H1 (cell line): ENCODE measurements around the gene SV2B. TPM values are rescaled to one million over a fixed set of nuclear protein-coding genes. Genes with fewer than 3 reads are reported as not detected.

ENCODE experiments used
- FOSL1 ChIP-seq: IDR thresholded peaks from 2 replicates; pipeline ENCODE4 v1.6.1; 2011; ENCODE audit warnings: mild to moderate bottlenecking, low read depth, low read length, moderate library complexity; ENCODE audit not compliant: insufficient read depth
- JUND ChIP-seq: IDR thresholded peaks from 2 replicates; pipeline ENCODE4 v1.6.1; 2011; ENCODE audit warnings: mild to moderate bottlenecking, improper control_type of control experiment, low read length
- RAD21 ChIP-seq, 2 experiments: IDR thresholded peaks in 1 of 2; conservative IDR thresholded peaks in 1 of 2; 2 replicates each; pipeline ENCODE4 v1.6.1; 2011; ENCODE audit warnings: low read depth in 2 of 2, low read length in 2 of 2, improper control_type of control experiment in 1 of 2, inconsistent platforms in 1 of 2, mild to moderate bottlenecking in 1 of 2, moderate library complexity in 1 of 2
- polyA plus RNA-seq, 7 experiments: library from polyadenylated mRNA; depleted of rRNA in 3 of 7; stranded (reverse) in 5 of 7; unstranded in 2 of 7; fragments of >200 nt in 5 of 7; fragments of 200-250 nt in 2 of 7; gene quantifications; 1 replicate in 5 of 7; 2 replicates in 1 of 7; 4 replicates in 1 of 7; pipeline versions ENCODE4 v1.2.1 to v1.2.3, GENCODE V29; 2011 to 2013; ENCODE audit warnings: missing spikeins in 2 of 7, mixed read lengths in 2 of 7
- total RNA-seq: library from RNA; stranded (reverse); fragmentation: NEBNext Ultra II Directional; extraction: Animal tissue kit (Norgen Biotek cat#: 25700); gene quantifications from 2 replicates; pipeline ENCODE4 v1.2.1, GENCODE V29; 2021

The SV2B gene
- total and polyA plus RNA-seq, 2 of the 8 experiments (the other 6 are each of a cell fraction or from before 2014, with no cell fraction given), result 0.09 to 0.20 TPM

- TF ChIP-seq RAD21 (IDR thresholded peaks at IDR 0.05 in 1 of 2, conservative IDR thresholded peaks at IDR 0.05 in 1 of 2; ENCODE audit: low read depth in 2 of 2, low read length in 2 of 2) (no peak), JUND (no peak), FOSL1 (no peak)
Observed at GRCh38 chr15:91348752-91349500, 248.9 kb downstream of the SV2B start (continued).

Other genes with a start within 250 kb of the SV2B start
- 28.0 and 32.1 TPM in 2 replicates for gene FURIN, start 231.7 kb upstream of the SV2B start, total RNA-seq
- 15.8 and 22.5 TPM in 2 replicates for gene FURIN, start 231.7 kb upstream of the SV2B start, polyA plus RNA-seq (2011; rRNA removed)
- 6.8 and 8.6 TPM in 2 replicates for gene FES, start 215.8 kb upstream of the SV2B start, total RNA-seq
- 8.5 and 10.9 TPM in 2 replicates for gene FES, start 215.8 kb upstream of the SV2B start, polyA plus RNA-seq (2011; rRNA removed)
- gene MAN2A2, start 197.0 kb upstream of the SV2B start, total RNA-seq, result 21.9 and 23.1 TPM in 2 replicates
- 29.7 and 35.9 TPM in 2 replicates for gene MAN2A2, start 197.0 kb upstream of the SV2B start, polyA plus RNA-seq (2011; rRNA removed)
- gene HDDC3, start 167.7 kb upstream of the SV2B start, total RNA-seq, result 16.3 and 17.0 TPM in 2 replicates
- 16.5 and 19.6 TPM in 2 replicates for gene HDDC3, start 167.7 kb upstream of the SV2B start, polyA plus RNA-seq (2011; rRNA removed)
- 75.4 and 84.2 TPM in 2 replicates for gene UNC45A, start 165.0 kb upstream of the SV2B start, total RNA-seq
- gene UNC45A, start 165.0 kb upstream of the SV2B start, polyA plus RNA-seq (2011; rRNA removed), result 74.1 and 87.2 TPM in 2 replicates
- gene RCCD1, start 145.4 kb upstream of the SV2B start, total RNA-seq, result 16.2 and 18.8 TPM in 2 replicates
- 9.9 and 13.2 TPM in 2 replicates for gene RCCD1, start 145.4 kb upstream of the SV2B start, polyA plus RNA-seq (2011; rRNA removed)
- 90.7 and 91.4 TPM in 2 replicates for gene PRC1, start 105.7 kb upstream of the SV2B start, total RNA-seq
- gene PRC1, start 105.7 kb upstream of the SV2B start, polyA plus RNA-seq (2011; rRNA removed), result 158 and 181 TPM in 2 replicates
- 17.3 and 18.3 TPM in 2 replicates for gene VPS33B, start 77.7 kb upstream of the SV2B start, total RNA-seq
- gene VPS33B, start 77.7 kb upstream of the SV2B start, polyA plus RNA-seq (2011; rRNA removed), result 10.9 and 11.8 TPM in 2 replicates